GM20431 (cell line): ENCODE results near the gene SECTM1.
"Not testable (repeated sequence)": the region's sequence is repeated elsewhere in the genome, so short reads cannot be mapped to it uniquely, and the experiment has no call there.

Experiments
- in situ Hi-C: fragments of 300-500 bp; cut with MseI, MboI; formaldehyde crosslinking; loops from one replicate; pipeline ENCODE4 v1.15.0; 2020; ENCODE audit warnings: low sequenced_read_pairs; ENCODE audit not compliant: unreplicated experiment

Gene SECTM1

DNA sequence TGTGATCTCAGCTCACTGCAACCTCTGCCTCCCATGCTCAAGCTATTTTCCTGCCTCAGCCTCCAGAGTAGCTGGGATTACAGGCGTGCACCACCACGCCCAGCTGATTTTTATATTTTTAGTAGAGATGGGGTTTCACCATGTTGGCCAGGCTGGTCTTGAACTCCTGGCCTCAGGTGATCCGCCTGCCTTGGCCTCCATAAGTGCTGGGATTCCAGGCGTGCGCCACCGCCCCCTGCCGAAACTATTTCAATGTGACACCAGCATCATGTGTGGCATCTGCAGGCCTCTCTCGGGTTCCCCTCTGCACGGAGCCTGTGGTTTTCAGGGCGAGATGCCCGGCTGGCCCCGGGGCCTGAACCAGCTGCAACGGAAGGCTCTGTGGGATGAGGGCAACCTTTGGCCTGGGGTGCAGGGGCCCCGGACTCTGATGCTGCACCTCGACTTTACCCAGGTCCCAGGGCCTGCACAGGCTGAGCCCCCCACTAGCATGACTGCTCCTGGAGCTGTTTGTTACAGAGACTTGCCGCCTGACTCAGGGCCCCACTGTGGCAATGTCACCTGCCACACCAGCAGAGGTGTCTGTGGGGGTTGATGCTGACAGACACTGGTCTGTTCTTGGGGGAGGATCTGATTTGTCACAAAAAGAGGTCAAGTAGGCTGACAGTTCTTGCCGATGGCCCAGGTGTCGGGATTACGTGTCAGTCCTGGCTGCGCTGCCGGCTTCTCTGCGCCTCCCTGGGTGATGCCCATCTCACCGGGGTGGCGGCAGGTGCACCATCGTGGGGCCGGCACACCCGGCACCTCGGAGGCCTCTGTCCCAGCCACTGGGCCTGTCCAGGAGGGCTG is 16.8 kb upstream of the SECTM1 start:
- in situ Hi-C loops: loop anchor here (10.0 kb wide), 2 partner anchors 54 to 204 kb away; no protein-coding TSS in a partner anchor

DNA sequence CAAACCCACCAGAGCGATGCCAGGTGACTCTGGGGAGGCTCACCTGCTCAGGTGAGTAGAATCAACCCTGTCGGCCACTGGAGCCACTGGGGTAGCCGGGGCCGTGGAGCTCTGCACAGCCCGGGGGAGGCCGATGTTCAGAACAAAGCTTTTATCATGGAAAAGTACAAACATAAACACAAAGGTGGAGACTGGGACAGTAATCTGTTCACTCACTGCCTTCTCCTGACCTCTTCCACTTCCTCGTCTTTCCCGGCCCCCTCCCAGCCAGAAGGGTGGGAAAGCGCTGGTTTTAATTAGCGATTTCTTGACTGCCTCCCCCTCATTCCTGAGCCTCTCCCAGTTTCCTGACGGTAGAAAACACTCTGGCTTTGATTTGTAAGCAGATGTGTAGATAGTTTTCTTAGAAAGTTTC is 15.7 kb upstream of the SECTM1 start:
- in situ Hi-C loops: no loop called here

DNA sequence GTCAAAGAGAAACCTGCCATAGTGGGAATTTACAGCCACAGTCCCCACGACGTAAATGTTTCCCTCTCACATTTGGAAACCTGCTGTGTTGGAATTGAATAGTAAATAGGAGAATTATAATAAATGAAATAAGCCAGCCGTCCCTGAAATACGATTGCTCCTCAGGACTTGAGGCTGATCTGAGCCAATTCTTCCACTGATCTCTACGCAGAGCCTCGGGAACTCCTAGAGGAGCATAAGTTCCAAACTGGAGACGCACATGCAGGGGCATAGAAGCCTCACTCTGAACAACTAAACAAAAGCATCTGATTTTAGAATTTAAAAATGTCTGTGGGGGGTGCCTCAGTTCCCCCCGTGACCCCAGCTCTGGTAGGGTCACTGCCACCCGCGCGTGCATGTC is 15.3 kb upstream of the SECTM1 start:
- in situ Hi-C loops: no loop called here

DNA sequence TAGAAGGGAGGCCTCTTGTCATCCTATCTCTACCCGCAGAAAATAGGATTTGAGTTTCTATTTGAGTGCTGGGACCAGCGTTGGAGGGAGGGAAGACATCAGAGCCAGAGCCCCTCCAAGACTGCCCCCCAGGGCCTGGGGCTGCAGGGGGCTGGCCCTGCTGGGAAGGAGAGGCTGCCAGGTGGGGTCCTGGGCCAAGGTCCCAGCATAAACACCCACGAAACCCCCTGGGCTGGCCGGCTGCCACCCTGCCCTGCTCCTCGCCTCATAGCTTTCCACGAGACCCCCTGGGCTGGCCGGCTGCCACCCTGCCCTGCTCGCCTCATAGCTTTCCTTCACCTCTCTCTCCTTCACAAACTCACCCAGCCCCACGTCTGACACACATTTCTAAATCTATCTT is 14.9 kb upstream of the SECTM1 start:
- in situ Hi-C loops: no loop called here

DNA sequence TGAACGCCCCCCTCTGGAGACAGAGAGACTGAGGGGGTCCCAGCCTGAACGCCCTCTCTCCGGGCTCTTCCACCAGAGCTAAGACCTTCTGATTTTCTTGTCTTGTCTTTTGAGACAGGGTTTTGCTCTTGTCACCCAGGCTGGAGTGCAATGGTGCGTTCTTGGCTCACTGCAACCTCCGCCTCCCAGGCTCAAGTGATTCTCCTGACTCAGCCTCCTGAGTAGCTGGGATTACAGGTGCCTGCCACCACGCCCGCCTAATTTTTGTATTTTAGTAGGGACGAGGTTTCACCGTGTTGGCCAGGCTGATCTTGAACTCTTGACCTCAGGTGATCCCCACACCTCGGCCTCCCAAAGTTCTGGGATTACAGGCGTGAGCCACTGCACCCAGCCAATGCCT is 14.4 kb upstream of the SECTM1 start:
- in situ Hi-C loops: not testable (repeated sequence)

DNA sequence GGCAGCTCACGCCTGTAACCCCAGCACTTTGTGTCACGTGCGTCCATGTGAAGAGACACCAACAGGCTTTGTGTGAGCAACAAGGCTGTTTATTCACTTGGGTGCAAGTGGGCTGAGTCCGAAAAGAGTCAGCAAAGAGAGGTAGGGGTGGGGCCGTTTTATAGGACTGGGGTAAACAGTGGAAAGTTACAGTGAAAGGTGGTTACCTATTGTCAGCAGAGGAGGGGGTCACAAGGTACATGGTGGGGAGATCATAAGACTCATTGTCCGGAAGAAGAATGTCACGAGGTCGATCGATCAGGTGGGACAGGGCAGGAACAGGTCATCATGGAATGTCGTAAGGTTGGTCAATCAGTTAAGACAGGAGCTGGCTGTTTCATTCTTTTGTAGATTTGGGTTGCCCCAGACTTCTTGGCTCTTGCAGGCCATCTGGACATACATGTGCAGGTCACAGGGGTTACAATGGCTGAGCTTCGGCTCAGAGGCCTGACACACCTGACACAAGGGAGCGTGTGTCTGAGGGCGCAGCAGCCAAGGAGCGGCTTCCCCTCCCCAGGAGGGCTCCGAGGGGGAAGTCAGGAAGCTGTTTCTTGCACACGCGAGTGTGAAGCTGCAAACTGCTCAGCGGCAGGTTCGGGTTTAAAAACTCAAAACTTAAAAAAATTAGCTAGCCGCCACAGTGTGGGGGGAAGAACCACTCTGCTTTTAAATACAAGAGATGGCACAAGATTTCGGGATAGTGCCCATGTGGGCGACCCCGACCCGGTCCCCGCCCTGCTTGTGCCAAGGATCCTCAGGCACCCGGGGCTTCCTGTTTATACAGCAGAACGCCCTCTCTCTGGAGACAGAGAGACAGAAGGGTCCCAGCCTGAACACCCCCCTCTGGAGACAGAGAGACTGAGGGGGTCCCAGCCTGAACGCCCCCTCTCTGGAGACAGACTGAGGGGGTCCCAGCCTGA is 13.1 kb upstream of the SECTM1 start:
- in situ Hi-C loops: no loop called here

DNA sequence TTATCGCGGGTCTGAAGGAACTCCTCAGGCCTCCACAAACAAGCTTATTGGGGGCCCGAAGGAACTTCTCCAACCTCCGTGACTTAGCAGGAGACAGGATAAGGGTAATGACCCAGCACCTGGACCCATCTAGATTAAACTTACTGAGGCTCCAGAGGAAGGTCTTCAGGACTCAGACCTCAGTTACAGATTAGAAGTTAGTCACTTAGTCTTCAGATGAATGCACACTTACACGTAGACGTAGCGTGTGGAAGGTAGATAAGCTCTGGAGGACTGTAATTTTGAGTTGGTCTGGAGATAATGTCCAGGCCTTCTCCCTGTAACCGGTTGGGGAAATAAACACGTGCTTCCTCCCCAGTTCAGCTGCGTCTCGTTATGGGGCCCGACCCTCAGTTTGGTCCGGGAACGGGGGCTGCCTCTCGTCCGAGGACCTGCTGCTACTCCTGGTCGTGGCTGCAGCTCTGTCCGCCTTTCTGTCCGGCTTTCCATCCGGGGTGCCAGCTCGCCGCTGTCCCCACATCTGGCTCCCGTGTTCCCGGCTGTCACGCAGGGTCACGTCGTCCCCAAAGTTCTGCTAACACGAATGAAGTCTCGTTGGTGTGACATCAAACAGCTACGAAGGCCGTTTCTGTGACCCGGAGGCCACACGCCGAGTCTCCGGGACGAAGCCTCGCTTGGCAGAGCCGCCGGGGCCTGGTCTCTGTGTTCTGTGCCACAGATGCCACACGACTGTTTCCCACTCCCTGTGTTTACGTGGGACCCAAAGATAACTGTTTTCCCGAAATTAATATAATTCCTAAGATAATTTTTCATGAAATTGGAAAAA is 11.8 kb upstream of the SECTM1 start:
- in situ Hi-C loops: no loop called here

DNA sequence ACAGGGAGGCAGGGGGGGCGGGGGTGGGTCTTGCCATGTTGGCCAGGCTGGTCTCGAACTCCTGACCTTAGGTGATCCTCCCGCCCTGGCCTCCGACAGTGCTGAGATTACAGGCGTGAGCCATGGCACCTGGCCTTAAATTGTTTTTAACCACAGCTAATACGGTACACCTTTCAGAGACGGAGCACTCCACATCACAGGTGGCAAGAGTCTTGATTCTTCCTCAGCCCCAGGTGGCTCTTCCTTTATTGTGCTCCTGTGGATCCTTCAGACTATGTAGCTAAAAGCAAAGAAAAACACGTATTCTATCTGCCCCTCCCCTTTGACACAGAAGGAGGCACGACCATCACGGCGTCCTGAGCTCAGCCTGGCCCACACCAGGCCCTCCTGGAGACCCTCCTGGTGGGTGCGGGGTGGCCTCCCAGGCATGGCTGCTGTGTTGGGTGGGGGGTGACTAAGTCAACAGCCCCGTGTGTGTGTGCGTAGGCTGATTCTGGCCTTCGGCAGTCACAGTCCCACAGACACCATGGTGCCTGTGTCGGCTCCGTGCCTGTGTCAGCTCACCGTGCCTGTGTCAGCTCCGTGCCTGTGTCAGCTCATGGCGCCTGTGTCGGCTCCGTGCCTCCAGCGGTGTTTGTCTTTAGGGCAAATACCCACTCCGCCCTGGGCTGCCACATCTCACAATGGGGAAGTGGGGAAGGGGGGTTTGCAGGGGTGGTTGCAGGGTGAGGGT is 10.8 kb upstream of the SECTM1 start:
- in situ Hi-C loops: no loop called here

DNA sequence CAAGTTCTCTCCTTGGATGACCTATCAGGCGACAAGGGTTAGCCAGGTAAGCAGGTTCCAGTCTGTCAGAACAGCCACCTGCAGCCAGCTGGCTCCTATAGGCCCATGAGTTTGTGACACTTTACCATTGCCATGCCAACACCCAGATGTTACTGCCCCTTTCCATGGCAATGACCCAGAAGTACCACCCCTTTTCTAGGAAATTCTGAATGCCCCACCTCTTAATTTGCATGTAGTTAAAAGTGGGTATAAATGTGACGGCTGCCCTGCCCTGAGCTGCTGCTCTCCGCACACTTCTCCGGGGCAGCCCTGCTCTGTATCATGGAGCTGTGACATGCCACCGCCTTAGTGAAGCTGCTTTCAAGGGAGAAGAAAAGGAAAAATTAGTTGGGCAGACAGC is 10.0 kb upstream of the SECTM1 start:
- in situ Hi-C loops: no loop called here

DNA sequence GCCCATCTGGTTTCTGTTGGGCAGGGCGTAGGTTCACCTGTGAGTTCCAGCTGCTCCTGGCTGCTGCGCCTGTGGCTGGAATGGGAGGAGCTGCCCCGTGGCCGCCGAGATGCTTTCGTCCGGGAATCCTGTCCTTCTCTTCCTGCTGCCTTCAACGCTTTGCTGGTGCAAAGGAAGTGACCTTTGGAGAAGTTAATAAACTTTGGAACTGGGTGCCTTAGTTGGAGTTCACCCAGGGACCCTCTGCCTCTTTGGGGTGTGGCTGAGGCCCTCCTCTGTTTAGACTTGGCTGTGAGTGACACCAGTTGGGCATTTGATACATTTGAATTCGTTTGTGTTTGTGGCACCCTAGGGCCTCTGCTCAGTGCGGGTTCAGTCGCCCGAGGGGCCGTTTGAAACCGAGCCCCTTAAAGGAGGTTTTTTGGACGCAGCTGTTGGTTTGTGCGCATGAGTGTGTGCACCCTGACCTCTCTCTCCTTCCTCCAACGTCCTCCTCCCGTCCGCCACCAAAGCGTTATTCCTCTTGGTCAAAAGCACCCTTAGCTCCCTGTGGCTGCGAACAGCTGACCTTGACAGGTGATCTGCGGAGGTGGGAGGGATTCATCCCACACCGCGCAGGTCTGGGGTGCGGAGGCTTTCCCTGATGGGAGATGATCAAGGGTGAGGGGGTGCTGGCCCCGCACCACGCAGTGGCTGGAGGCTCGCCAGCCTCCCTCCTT is 9.0 kb upstream of the SECTM1 start:
- in situ Hi-C loops: no loop called here

DNA sequence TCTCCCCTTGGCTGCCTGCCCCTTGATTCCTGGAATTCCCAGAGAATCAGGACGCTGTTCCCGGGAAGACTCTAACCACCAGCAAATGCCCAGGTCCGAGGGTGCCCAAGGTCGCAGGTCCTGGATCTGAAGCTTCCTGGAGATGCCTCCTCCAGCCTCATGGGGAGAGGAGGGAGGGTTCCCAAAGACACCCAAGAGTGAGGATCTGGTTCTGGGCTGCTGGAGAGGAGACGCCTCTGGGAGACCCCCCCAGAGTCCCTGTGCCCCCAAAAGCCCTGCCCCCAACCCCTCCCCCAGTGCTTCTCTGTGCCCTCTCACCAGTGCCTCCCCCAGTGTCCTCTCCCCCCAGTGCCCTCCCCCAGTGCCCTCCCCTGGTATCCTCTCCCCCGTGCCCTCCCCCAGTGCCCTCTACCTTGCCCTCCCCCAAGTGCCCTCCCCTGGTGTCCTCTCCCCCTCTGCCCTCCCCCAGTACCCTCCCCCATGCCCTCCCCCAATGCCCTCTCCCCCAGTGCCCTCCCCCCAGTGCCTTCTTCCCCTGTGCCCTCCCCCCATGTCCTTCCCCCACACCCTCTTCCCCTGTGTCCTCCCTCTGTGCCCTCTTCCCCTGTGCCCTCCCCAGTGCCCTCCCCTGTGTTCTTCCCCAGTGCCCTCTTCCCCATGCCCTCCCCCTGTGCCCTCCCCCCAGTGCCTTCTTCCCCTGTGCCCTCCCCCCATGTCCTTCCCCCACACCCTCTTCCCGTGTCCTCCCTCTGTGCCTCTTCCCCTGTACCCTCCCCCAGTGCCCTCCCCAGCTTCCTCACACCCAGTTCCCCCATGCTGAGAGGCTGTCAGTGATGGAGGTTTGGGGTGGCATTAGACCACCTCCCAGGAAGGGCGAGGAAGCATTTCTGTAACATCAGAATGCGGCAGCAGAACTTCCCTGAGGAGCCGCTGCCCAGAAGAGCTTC is 6.3 kb upstream of the SECTM1 start:
- in situ Hi-C loops: no loop called here

DNA sequence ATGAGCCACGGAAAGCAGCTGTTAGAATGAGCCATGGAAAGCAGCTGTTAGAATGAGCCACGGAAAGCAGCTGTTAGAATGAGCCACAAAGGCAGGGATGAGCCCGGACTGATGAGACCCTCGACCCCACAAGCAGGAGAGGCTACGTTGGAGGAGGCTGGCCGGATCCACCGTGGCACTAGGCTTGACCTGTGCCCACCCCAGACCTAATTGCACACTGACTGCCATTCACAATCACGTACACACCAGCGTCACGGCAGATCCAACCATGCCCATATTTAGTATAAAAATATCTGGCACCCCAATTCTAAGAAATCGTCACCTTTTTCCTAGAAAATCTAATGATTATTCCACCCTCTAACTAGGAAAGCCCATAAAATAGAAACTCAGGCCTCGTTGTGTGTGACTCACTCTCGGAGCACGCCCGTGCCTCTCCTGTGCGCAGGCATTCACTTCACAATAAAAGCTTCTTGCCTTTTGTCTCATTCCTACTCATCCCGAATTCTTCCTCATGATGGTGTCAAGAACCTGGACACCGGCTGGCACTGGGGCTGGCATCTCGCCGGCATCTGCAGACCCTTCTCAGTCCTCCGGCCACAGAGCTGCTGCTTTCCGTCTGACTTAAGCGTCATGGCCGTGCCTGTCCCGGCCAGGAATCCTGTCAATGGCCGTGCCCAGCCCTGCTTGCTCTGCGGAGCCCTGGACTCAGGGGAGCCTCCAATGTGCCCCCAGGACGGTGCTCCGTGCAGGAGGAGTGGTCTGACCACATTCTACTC is 5.5 kb upstream of the SECTM1 start:
- in situ Hi-C loops: no loop called here

DNA sequence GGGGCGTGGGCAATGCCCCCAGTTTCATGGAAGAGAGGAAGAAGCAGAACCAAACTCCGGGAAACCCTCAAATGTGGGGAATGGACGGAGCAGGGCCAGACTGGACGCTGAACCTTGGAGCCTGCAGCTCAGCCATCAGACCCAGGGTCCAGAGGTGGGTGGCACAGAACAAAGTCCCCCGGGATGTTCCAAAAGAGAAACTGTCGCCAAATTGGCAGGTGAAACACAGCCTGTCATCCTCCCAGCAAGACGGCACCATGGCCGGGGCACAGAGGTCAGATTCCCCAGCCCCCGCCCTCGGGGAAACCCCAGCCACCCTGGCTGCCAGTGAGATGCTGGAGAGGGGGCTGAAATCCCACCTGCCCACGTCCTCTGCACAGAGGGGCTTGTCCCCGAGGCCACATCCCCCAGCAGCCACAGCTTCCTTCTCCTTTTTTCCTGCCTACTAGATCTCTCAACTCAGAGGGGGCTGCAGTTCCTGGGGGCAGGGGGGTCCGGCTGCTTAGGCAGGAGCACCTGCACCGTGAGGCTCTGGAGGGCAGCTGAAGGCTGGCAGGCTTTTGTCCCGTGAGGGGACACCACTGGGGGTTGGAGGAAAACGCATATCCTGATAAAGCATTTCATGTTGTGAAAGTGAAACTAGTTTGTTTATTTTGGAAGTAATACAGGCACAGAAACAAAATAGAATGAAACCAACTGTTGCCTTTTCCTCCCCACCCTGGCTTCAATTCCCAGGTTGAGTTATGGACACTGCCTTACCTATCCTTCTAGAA is 1.2 kb upstream of the SECTM1 start:
- in situ Hi-C loops: no loop called here

DNA sequence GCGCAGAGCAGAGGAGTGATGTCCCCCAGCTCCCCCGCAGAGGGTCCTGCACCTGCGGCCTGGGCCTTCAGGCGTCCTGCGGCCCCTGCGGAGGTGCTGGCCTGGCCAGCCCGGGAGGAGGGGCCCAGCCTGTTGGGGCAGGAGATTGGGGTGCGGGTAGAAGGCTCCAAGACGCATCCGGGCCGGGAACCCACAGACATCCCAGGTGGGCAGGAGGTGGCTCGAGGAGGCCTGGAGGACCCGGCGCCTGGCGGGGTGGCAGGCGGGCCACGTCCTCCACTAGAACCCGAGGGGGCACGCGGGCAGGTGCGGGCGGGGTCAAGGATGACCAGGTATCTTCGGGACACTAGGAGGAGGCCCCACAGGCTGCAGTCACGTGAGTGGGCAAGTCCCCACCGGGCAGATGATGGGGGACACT is 647 bp upstream of the SECTM1 start:
- in situ Hi-C loops: no loop called here

DNA sequence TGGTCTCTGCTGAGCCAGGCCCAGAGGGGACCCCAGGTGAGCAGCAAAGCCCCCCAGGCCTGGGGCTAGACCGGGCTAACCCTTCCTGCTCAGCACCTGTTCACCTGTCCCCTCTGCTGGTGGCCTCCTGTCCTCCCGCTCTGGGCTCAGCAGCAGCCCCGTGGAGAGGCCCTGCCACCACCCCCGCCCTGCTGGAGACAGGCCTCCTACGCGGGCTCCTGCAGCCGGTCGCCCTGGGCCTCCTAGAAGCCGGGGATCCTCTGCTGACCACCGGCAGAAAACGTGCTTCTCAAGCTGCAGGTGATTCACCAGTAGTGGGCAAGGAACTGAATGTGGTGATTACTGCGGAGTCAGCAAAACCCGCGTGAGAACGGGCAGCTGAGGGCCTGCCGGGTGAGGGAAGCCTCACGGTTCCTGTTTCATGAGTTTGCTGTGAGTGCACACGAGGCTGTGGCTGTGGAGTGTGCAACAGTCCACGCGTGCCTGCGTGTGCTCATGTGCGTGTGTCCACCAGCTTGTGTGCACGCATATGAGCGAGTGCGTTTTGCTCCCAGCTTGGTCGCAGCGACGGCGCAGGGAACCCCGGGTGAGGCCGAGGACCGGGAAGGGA is 792 bp downstream of the SECTM1 start:
- in situ Hi-C loops: no loop called here

DNA sequence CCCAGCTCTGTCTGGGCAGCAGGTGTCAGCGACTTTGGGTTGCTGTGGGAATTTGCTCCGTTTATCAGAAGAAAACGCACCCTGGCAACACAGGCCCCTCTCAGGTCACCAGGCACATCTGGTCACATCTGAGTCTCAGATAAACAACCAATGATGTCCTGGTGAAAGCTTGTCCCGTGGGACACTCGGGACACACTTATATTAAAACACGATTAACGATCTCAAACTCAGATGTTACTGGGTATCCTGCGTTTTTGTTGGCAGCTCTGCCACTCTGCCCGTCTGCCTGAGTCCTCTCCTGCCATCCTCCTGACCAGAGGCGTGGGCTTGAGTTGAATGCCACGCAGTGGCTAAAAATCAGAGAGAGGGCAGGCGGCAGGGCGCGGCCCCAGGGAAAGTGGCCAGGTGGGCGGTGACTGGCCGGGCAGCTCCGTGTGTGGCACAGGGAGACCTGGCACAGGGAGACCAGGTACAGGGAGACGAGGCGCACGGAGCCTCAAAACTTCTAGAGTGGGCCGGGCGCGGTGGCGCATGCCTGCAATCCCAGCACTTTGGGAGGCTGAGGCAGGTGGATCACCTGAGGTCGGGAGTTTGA is 2.1 kb downstream of the SECTM1 start:
- in situ Hi-C loops: no loop called here
